Measurements from ENCODE around the gene NEK8.
A peak's percentile ranks its signal among the peaks of the same experiment; 100 is the strongest.

NEK8 gene

GRCh38 chr17:28746611-28747050 lies 18.0 kb downstream of the NEK8 start:
- in situ Hi-C loops (cut with HindIII; ENCODE audit: low sequenced_read_pairs): no loop called here
- no peak for TF ChIP-seq CTCF (IDR thresholded peaks at IDR 0.05; ENCODE audit: low read depth, low read length)
- DNase-seq (ENCODE audit: low read depth, low spot score): no peak
- H3K4me3 ChIP-seq (ENCODE audit: low read depth, low read length): peak overlapping the region; percentile 93

GRCh38 chr17:28747051-28747691 lies 18.6 kb downstream of the NEK8 start:
- no peak overlapping the region for H3K4me3 ChIP-seq (ENCODE audit: low read depth, low read length)
- in situ Hi-C loops (cut with HindIII; ENCODE audit: low sequenced_read_pairs): no loop called here
- no peak for TF ChIP-seq CTCF (IDR thresholded peaks at IDR 0.05; ENCODE audit: low read depth, low read length)
- DNase-seq (ENCODE audit: low read depth, low spot score): no peak

- in situ Hi-C loops (cut with HindIII; ENCODE audit: low sequenced_read_pairs): no loop called here
- H3K4me3 ChIP-seq (ENCODE audit: low read depth, low read length): no peak overlapping the region
- no peak for DNase-seq (ENCODE audit: low read depth, low spot score)
- no peak for TF ChIP-seq CTCF (IDR thresholded peaks at IDR 0.05; ENCODE audit: low read depth, low read length)
Observed at GRCh38 chr17:28747801-28748750, 19.5 kb downstream of the NEK8 start.

GRCh38 chr17:28748852-28749515 lies 20.4 kb downstream of the NEK8 start:
- DNase-seq (ENCODE audit: low read depth, low spot score): no peak
- no peak overlapping the region for H3K4me3 ChIP-seq (ENCODE audit: low read depth, low read length)
- in situ Hi-C loops (cut with HindIII; ENCODE audit: low sequenced_read_pairs): no loop called here
- TF ChIP-seq CTCF (IDR thresholded peaks at IDR 0.05; ENCODE audit: low read depth, low read length): no peak

- no peak for TF ChIP-seq CTCF (IDR thresholded peaks at IDR 0.05; ENCODE audit: low read depth, low read length)
- no peak overlapping the region for H3K4me3 ChIP-seq (ENCODE audit: low read depth, low read length)
- in situ Hi-C loops (cut with HindIII; ENCODE audit: low sequenced_read_pairs): no loop called here
- DNase-seq (ENCODE audit: low read depth, low spot score): no peak
Observed at GRCh38 chr17:28749516-28750177, 21.1 kb downstream of the NEK8 start.

Data from astrocyte of the spinal cord (primary cell).